Kidney epithelial cell (primary cell): ENCODE data around the gene CAMSAP1. TPM values are rescaled to one million over a fixed set of nuclear protein-coding genes. Genes with fewer than 3 reads are reported as not detected.

Source experiments
- DNase-seq: peaks from one replicate; pipeline ENCODE4 v3.0.0-alpha.2; 2010; ENCODE audit warnings: low read depth
- H3K27me3 ChIP-seq: 2 replicates; pipeline ENCODE4 v1.6.0; 2011; ENCODE audit warnings: low read length; ENCODE audit not compliant: control insufficient read depth, insufficient read depth
- H3K36me3 ChIP-seq: 2 replicates; pipeline ENCODE4 v1.5.1; 2011; ENCODE audit warnings: low read length; ENCODE audit not compliant: control insufficient read depth, insufficient read depth
- H3K4me3 ChIP-seq: 2 replicates; pipeline ENCODE4 v1.5.1; 2011; ENCODE audit warnings: low read depth, mild to moderate bottlenecking, control low read depth, low read length
- total RNA-seq: library from RNA; depleted of rRNA; stranded (reverse); fragments of >200 nt; gene quantifications from 2 replicates; pipeline ENCODE4 v1.2.3, GENCODE V29; 2015
- TF ChIP-seq, protein P1 (sequence below): IDR thresholded peaks from 2 replicates; pipeline ENCODE4 v1.5.1; 2011; ENCODE audit warnings: mild to moderate bottlenecking, moderate library complexity, low read length, control low read depth, inconsistent platforms; ENCODE audit not compliant: insufficient read depth, poor library complexity, severe bottlenecking

Gene CAMSAP1
- total RNA-seq, 1 donor from 2014 or later, result 70.4 TPM

DNA sequence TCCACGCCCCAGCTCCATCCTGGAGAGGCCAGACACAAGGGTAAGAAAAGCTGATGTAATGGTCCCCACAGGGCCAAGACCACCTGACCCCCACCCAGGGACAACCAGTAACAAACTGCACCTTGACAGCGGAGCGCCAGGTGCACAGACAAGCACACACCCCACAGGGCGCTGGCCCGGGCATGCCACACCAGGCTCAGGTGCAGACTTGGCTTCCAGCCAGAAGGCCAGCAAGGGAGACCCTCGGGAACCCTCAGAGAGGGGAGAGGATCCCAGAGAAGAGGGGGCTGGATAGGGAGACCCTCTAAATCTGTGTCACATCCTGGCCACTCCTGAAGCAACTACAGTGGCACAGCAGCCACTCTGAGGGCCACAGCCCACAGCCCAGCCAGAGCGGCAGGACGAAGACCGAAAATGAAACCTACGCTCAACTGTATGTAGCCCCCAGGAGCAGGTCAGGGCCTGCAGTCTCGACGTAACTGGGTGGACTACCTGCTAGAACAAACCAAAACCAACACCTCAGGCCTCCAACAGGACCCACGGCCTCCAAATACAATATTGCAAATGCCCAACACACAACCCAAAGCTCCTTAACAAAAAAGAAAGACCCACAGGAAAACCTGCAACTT, 18.5 kb downstream of the CAMSAP1 start:
- H3K4me3 ChIP-seq, result no peak overlapping the region
- TF ChIP-seq, protein P1, sequence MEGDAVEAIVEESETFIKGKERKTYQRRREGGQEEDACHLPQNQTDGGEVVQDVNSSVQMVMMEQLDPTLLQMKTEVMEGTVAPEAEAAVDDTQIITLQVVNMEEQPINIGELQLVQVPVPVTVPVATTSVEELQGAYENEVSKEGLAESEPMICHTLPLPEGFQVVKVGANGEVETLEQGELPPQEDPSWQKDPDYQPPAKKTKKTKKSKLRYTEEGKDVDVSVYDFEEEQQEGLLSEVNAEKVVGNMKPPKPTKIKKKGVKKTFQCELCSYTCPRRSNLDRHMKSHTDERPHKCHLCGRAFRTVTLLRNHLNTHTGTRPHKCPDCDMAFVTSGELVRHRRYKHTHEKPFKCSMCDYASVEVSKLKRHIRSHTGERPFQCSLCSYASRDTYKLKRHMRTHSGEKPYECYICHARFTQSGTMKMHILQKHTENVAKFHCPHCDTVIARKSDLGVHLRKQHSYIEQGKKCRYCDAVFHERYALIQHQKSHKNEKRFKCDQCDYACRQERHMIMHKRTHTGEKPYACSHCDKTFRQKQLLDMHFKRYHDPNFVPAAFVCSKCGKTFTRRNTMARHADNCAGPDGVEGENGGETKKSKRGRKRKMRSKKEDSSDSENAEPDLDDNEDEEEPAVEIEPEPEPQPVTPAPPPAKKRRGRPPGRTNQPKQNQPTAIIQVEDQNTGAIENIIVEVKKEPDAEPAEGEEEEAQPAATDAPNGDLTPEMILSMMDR, result no peak
- no peak for DNase-seq

DNA sequence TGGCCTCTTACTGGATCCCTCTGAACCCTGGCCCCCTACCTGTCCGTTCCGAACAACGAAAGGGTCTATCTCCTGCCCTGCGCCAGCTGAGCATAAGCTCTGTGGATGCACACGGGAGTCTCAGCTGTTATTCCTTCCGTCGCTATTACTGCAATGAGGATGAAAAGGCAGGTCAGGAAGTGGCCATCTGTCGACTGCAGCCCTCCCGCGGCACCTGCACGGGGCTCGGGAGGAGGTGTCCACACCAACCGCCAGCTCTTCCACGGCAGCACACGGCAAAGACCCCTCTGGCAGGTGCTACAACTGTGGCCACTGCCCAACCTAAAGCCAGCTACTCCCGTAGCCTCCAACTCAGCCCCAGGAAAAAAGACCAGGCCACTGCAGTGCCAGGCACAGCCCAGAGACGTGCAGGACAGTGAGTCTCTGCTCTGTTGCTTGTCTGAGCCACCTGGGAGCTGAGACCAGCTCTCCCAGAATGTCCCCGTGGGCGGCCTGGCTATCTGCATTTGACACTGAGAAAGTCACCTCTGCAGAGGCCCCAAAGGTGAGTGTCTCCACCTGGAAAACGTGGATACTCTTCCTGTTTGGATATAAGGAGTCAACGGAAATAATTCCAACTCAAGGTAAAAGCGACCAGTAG, 19.1 kb downstream of the CAMSAP1 start:
- no peak for DNase-seq
- TF ChIP-seq, protein P1, result no peak
- Histone ChIP-seq H3K27me3 (no peaks in the 10 kb centered on the region), H3K4me3 (no peak overlapping the region), H3K36me3 (no peaks in the 10 kb centered on the region)

More for the DNA sequence above, 18.5 kb downstream of the CAMSAP1 start:
- Histone ChIP-seq H3K27me3 (no peaks in the 10 kb centered on the region), H3K36me3 (no peaks in the 10 kb centered on the region)

DNA sequence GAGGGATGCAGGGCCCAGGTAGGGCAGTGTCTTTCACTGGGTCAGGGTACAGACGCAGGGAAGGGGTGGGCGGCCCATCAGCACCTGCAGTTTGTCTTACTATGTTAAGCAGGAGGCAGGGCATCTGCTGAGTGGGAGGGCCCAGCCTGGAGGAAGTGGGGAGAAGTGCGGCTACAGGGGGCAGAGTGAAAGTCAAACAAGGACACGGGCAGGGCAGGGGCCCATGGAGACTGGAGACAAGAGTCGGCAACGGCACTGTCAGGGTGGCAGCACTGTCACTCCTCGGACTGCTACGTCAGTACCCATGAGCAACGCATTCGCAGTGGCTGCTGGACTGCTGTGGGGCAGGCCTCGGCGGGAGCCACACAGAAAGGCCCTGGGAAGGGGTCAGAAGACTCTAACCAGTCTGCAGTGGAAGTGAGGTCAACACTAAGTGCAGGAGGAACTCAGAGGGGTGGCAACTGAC, 19.7 kb downstream of the CAMSAP1 start:
- no peak for DNase-seq
- H3K36me3 ChIP-seq, result no peaks in the 10 kb centered on the region
- no peaks in the 10 kb centered on the region for H3K27me3 ChIP-seq
- TF ChIP-seq, protein P1, result no peak
- H3K4me3 ChIP-seq, result no peak overlapping the region

DNA sequence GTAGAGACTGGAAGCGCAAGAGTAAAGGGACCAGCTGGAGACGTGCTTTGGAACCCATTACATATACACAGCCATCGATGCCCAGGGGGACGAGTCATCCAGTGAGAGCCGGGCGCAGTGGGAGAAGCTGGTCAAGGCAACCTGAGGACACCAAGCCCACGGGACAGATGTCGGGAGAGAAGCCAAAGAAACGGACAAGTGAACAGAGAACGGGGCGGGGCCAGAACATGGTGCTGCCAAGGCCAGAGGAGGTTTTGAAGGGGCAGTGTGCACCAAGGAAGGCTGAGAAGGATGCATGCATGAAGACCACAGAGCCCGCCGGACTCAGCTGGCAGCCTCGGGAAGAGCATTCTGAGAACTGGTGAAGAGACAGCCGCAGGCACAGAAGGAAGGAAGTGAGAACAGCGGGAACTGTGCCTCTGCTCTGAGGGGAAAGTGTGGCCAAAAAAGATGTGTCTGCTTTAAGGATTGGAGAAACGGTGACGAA, 20.3 kb downstream of the CAMSAP1 start:
- DNase-seq, result no peak
- TF ChIP-seq, protein P1, result no peak
- H3K27me3 ChIP-seq, result no peaks in the 10 kb centered on the region
- H3K4me3 ChIP-seq, result no peak overlapping the region
- H3K36me3 ChIP-seq, result no peaks in the 10 kb centered on the region

DNA sequence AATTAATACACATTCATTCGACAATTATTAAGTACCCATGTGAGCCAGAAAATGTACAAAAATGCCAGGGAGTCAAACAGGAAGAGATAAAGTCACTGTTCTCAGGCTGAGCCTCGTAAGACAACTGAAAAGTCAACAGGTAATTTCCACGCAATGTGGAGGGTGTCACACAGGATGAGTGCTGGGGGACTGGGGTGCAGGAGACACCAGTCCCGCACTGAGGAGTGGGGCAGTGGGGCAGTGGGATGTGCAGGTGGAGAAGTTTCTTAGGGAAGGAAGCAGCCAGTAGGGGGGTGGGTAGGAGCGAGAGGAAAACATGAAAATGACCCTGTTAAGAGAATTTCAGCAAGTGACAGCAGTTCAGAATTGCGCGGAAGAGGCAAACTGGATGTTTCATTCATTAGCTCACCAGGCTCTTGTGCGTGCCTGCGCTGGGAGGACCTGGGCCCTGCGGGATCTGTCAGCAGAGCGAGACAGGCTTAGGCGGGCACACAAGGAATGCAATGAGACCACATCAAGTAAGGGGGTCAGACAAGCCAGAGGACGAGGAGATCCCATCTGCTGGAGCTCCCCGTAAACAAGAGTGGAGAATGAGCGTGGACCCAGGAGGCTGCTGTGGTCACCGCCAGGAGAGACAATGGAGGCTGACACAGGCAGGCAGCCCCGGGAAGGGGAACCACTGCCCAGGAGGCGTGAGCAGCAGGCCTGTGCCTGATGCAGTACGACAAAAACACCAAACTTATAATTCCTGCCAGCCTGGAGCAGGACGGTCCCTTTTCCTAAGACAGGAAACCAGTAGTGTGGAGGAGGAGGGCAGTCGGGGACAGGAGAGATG, 21.0 kb downstream of the CAMSAP1 start:
- Histone ChIP-seq H3K4me3 (no peak overlapping the region), H3K27me3 (no peaks in the 10 kb centered on the region), H3K36me3 (no peaks in the 10 kb centered on the region)
- TF ChIP-seq, protein P1, result no peak
- DNase-seq, result no peak
